HG03060 (cell line): ENCODE measurements around the gene WDFY4.

Experiments used
- ATAC-seq: cut with Tn5 transposase; IDR thresholded peaks from one replicate; pipeline ENCODE4 v1.9.1; 2021; ENCODE audit warnings: low read depth, moderate number of reproducible peaks; ENCODE audit not compliant: unreplicated experiment

WDFY4 gene

DNA sequence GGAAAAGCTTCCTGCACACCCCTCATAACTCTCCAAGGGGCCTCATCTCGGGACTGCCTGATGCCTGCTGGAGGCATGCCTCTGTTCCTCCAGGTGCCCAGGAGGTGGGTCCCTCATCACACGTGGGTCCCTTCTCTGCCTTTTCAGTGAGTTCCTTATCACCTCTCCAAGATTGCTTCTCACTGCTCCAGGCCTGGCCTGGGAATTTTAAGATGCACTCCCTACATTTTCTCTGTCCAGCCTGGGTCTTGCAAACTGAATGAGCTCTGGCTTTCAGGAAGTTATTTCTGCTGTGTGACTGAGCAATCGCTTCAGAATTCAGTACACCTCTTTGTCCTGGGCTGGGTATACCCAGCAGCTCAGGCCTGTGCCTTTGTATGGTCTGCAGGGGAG is 211.1 kb downstream of the WDFY4 start:
- ATAC-seq, result no peak

DNA sequence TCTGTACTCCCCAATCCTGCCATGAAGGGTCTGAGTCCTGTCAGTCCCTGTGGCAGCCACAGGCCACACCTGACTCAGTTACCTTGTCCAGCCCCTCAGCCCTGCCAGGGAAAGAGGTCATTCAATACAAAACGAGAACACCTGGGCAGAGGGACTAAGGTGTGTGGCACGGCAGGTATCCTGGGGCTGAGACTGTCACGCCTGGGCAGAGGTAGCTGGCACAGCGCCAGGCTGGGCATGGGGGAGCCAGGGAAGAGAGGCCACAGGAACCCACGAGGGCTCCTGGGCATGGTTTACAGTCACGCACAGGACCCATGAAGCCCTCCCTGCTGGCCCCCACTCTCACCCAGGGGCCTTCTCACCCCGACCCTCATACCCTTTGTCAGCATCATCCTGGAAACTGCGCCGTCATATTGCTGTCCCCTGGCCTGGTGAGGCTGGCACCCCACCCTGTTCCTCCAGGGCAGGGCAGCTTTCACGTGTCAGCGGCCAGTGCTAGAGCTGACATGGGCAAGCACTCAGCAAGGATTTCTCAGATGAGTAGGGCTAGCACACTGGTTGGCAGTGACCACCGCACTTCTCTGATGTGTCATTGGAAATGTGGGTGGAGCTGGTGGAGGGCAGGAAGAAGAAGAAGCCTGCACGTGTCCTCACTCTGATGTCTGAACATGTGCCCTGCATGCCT is 212.2 kb downstream of the WDFY4 start:
- no peak for ATAC-seq

DNA sequence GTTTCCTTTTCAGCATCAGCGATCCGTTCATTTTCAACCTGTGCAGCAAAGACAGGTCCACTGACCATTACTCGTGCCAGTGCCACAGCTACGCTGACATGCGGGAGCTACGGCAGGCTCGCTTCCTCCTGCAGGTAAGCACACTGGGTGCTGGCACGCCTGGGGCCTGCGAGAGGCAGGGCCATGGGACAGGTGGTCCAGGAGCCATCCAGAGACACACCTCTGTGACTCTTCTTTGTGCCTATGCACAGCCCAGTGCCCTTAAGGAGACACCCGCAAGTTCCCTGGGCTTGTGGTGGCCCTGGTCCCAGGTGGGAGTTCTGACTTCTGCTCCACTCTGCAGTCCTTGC is 212.7 kb downstream of the WDFY4 start:
- ATAC-seq, result no peak

DNA sequence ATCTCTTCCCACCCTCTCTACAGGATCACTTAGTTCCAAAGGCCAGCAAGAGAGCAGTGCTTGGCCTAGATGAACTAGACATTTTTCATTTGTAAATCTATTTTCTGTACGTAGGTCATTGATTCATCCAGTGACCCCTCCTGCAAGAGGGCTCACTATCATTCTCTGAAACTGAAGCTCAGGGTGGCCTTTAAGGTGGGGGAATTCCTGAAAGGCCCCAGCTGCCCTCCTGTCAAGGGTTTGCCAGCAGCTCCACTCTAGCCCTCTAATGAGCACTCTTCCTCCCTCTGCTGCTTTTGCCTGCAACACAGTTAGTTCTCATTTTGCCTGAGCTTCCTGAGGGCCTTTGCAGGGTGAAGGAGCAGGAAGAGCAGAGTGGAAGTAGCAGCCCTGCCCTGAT is 213.8 kb downstream of the WDFY4 start:
- ATAC-seq, result no peak

DNA sequence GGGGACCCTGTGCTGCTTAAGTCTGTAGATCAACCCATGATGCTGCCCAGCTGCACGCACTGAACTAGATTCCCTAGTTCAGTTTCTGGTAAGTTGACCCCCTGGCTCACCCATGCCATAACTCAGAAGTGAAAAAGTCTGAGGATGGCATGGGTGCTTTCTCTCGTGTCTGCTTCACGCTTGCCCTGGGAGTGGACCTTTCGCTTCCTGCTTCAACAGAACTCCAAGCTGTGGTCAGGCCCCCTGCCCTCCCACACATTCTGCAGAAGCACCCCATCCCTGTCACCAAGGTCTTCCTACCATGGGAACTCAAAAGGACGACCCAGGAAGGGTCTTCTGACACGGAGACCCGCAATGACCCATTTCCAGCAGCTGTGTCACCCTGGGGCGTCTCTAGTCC is 215.1 kb downstream of the WDFY4 start:
- no peak for ATAC-seq

DNA sequence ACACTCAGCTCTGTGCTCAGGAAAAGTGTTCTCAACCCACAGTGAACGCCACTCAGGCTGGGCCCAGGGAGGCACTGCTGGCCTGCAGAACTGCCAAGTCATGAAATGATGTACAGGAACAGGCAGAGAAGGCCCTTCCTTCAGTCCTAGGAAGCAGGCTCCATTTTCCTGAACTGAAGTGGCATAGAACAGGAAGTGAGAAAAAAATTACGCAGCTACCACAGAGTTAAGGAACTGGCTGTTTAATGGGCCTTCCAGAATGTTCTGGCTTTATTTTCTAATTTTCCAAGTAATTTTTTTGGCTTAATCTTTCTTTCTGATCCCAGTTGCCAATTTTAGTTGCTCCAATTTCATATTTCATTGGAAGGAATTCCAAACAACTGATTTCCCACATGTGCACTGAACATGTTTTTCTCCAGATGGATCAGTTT is 215.7 kb downstream of the WDFY4 start:
- ATAC-seq, result no peak

DNA sequence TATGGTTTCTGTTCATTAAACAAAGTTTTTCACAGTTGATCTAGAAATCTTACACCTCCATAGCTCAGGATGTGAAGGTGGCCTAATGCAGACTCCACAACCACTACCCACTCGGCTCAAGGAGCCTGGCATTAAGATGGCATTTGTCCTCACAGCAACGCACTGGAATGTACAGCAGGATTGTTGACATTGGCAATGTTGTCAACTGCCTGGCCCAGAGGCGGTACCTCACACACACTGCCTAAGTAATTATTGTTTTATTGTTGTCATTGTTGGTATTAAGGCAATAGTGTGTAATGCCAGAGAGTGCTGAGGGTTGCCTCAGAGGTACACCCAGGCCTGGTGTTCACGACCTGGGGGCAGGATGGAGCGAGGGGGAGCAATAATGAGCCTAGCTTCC is 216.6 kb downstream of the WDFY4 start:
- no peak for ATAC-seq

DNA sequence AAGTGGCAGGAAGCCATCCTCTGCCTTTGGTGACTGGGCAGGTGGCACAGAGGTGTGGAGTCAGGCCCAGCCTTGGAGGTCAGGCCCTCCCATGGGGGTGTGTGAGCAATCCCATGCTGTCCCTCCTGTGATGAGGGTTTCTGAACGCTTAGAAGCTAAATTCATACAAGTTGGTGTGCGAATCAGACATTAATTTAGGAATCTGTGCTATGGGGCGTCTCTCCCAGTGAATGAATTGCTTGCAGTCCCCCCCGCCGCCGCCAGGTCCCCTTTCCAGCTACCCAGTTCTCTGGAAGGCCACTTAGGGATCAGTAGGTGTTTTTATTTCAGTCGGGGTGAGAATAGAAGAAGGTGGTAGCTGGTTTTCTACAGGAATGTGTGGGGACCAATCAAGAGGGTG is 217.4 kb downstream of the WDFY4 start:
- ATAC-seq, result no peak

DNA sequence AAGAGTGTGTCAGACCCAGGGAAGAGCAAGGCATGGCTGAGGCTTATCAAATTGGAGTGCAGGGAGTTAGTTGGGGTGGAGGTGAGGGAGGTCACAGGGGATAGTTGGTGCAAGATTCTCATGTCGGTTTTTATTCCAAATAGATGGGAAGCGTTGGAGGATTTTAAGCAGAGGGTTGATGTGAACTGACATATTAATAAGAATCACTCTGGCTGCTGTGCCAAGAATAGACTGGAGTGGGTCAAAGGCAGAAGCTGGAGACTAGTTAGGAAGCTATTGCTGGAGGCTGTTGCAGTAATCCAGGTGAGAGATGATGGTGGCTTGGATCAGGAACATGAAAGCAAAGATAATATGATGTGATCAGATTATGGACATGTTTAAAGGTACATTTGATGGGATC is 218.5 kb downstream of the WDFY4 start:
- ATAC-seq, result no peak

DNA sequence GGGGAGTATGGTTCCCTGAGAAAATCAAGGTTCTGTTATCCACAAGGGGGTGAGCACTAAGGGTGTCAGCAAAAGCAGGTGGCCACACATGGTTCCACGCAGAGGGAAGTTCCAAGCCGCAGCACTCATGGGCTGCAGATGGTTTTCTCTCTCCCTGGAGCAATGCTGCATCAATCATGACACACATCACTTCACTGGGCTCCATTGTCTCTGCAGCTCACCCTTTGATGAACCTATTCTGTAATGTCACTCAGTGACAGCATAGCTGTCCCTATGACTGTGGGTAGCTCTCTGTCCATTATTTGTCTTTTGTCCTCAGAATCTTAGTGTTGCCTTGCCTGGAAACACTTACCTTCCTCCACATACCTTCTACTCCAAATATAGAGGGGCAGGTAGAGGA is 220.2 kb downstream of the WDFY4 start:
- no peak for ATAC-seq

DNA sequence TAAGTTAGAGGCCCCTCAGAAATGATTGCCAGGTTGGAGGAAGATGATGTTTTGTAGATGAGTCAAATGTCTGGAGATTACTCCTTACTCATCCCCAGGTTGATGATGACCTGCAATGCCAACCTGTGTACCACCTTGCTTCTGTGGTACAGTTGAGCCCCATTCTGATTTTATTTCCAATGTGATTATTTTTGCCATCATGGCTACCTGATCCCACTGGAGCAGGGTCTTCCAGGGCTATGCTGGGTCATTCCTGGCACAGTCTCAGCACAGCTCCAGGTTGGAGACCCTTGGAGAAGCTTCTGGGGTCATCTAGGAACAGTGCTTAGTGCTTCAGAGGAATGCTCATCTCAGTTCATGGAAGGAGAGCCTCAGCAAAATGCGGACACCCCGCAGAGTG is 220.6 kb downstream of the WDFY4 start:
- ATAC-seq, result no peak

DNA sequence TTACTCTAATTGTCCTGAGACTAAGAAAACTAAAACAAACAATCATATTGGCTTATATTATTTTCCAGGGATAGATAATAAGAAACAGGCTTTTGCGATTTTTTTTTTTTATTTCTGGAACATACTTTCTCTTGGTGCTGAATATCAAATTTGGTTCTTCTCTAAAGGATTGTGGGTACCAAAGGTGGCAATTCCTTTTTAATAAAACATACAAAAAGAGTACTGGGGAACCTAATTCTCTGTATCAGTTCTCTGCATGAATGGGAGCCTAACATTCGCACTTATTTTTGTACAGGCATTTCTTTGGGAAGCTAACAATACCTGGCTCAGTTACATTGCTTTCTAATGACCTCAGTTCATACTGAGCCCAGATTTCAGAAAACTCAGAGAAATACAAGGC is 222.2 kb downstream of the WDFY4 start:
- ATAC-seq, result no peak

DNA sequence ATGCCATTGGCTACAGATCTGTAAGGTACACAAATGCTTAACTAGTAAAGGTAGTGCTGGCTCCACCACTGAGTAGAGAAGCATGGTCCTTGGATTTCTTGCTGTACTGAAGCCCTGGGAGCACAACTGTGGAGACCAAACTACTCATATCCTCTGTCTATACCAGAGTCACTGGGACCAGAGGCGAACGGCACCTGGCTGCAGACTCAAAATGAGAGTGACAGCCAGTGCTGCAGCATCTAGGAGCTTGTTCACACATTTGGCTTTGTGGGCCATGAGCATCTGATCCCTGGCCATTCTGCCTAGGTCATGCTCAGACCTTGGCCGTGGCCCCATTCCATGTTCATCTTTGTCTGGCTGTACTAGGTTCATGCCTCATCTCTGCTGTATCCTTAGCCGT is 223.1 kb downstream of the WDFY4 start:
- no peak for ATAC-seq

DNA sequence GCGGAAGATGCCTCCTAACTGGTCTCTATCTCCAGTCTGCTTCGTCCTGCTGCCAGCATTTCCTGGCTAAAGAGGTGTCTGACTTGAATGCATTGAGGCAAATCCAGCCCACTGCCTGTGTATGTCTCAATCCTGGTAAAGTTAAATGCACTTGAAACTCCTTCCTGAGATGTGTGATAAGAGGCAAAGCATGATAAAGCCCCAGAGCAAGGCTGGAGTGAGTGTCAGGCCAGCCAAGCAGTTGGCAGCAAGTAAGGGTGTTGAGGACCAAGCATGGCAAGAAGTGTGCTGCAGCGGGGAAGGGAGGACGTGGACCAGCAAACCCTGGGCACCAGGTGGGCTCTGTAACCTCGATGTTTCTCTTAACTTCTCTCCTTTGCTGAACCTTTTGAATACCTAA is 225.9 kb downstream of the WDFY4 start:
- no peak for ATAC-seq

DNA sequence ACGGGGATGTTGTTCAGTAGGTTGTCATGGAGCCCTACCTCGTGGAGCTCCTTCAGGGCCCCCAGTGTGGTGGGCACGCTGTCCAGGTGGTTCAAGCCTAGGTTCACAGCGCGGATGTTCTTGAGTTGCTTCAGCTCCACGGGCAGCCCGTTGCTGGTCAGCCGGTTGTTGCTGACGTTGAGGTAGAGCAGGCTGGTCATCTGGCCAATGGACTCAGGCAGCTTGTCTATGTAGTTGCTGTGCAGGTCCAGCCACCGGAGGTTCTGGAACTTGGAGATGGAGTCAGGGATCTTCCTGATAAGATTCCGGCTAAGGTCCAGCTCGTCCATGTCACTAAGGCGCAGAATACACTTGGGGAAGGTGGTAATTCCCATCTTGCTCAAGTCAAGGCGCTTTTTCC is 229.0 kb downstream of the WDFY4 start:
- ATAC-seq, result no peak

DNA sequence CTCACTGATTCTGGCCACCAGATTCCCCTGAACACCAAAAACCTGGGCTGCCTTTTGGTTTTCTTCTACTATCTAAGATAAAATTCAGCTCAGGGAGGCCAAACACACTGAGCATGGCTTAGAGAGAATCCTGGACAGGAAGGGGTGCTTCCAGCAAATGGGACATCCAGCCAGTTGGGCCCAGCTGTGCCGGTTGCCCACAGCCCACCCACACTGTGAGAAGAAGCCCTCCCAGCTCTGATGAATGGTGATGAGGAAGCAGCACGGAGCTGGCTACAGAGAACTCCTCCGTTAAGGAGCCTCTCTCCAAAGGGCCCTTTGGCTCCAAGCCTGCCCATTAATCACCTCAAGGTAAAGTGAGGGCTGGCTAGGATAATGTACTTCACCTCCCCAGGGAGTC is 239.1 kb downstream of the WDFY4 start:
- no peak for ATAC-seq

DNA sequence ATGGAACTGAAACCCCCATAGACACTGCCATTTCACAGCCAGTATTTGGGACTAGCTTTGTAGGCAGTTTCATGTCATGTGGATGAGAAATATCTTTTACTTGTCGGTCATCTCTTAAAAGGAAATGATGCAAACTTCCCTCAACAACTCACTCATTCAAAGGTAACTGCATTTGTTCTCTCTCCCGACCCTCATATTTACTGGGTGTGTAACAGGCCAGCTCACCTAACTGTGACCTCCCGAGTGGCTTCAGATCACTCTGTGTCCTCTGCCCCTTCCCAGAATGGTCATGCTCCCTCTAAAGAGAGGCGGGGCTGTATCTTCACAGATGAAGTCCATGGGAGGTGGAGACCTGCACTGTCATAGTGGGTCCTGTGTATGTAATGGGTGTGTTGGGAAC is 240.3 kb downstream of the WDFY4 start:
- no peak for ATAC-seq

DNA sequence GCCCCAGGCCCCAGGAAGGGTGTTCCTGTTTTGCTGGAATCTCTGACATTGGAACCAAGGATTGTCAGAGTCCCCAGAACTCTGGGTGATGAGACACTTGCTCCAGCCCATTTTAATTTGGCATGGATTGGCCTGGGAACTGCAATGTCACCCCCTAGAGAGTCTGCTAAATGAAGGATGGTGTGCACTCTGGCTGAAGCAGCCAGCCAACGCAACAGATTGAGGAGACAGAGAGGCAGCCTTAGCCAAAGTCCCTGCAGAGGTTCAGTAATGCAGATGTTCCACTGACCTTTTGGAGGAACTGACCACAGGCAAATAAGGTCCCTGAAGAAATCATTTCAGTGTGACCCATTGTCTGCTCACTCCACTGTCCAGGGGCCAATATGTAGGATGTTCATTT is 241.6 kb downstream of the WDFY4 start:
- ATAC-seq, result no peak

DNA sequence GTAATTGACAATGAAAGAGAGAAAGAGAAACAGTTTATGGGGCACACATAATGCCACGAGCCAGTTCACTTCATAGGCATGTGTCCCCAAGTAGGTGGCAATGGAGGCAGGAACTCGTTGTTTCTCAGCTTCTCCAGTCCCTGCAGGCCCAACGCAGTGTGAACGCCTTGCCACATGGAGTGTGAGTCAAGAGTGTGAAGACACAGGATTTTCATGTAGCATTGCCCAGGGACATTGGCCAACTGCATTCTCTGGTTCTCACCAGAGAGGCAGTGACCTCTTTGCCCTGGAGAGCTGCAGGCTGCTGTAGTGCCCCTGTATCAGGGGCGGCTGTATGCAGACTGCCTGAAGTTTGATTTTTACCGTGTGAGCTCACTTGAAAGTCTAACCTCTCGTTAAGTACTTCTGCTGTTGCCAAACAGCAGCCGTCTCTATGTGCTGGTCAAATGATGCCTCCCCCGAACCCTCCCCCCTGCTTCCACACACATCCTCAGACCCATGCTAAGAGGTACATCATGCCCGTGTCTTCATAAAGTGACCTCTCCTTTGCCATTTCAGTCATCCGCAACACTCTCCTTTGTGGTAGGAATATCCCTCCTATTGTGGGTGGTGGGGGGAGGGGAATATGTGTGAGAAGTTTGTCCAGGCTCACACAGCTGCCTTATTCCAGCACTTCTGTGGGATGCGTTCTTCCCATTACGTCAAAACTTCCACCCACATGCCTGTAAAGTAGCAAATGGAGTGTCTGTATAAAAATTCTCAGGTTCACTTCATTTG is 242.3 kb downstream of the WDFY4 start:
- ATAC-seq, result no peak

DNA sequence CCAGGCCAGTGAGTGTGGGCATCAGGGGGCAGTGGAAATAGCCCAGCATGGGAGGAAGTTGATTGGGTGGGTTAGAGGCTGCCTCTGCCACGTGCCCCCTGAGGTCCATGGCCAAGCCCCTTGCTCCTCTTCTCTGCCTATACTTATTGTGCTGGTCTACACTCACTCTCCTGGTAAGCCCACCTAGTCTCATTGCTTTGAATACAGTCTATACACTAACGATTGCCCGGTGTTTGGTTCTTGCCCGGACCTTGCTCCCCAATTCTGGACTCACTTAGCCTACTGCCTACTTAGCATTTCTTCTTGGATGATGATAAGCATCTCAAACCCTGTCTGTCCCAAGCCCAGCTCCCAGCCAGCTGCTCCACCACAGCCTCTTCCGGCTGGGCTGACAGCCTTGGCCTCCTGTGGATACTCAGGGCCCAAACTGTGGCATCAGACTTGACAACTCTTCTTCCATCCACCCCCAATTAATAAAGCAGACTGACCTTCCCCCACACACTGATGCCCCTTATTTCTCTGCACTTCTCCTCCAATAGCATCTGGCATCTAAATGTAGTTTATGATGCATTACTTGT is 244.8 kb downstream of the WDFY4 start:
- no peak for ATAC-seq

DNA sequence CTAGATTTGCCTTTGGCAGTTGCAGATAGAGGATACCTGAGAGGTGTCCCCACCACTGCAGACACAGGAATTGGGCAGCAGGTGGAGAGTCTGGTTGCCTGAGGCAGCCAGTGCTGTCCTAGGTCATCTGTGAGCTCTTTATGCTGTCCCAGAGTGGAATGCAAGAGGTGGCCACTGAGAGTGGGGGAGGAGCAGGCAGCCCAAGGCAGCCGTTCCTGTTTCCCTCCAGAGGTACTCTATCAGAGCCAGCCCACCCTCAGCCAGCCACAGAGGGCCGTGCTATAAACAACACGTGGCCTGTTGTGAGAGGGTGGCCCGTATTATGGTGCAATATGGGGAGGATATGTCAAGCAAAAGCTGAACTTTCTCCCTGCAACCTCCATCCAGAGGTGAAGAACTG is 246.5 kb downstream of the WDFY4 start:
- no peak for ATAC-seq
